Measurements from ENCODE around the gene KBTBD8.

GRCh38 chr3:67044295-67044694 is 46.2 kb downstream of the KBTBD8 start:
- TF ChIP-seq CTCF (IDR thresholded peaks at IDR 0.05) (no peak), EP300 (IDR thresholded peaks at IDR 0.05; ENCODE audit: low read depth) (no peak), POLR2A (IDR thresholded peaks at IDR 0.05) (no peak), POLR2AphosphoS5 (IDR thresholded peaks at IDR 0.05) (no peak)

Measured in transverse colon (tissue), 4 donors.